HG03558 (cell line): ENCODE results near the gene CD74.
"Not testable (repeated sequence)": the region's sequence is repeated elsewhere in the genome, so short reads cannot be mapped to it uniquely, and the experiment has no call there.

Experiments
- ATAC-seq: cut with Tn5 transposase; IDR thresholded peaks from one replicate; pipeline ENCODE4 v1.9.1; 2021; ENCODE audit warnings: moderate number of reproducible peaks; ENCODE audit not compliant: unreplicated experiment; ENCODE audit errors: extremely low read depth

CD74 gene

DNA sequence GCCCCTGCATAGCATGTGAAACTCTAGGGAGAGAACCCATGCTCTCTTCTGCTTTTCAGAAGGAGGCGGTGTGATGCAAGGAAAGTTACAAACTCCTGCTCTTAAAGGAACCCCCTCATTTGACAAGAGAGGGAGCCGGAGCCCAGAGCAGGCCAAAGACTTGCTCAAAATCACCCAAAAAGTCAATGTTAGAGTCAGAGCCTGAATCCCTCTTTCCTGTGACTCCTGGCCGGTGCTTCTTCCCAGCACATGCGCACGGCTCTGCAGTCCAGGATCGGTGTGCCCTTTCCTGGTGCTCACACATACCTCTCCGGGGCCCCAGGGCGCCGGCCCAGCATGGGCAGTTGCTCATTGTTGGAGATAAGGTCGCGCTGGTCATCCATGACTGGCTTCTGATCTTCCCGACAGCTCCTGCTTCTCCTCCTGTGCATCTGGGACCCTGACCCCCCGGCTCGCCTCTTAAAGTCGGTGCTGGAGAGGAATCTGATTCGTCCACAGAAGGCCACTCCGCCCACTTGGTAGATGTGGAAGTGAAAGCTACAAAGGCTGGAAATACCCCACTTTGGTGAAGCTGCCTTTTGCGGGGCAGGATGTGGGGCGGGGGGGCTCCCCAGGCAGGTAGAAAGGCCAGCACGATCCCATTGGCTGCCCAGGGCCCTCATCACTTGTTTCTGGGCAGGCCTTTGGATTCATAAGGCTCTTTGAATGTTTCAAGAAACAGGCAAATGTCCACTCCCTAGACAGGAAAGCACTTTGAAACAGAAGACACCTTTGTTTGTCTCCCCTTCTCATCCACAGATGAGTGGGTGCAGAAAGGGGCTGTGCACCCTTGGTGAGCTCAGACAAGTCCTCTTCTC, at the start of gene CD74:
TSS of gene CD74 (minus strand) at position 592 of the 857 bp plus-strand sequence. CDS start at position 431, 161 bp downstream.
- ATAC-seq: peak; percentile 48

DNA sequence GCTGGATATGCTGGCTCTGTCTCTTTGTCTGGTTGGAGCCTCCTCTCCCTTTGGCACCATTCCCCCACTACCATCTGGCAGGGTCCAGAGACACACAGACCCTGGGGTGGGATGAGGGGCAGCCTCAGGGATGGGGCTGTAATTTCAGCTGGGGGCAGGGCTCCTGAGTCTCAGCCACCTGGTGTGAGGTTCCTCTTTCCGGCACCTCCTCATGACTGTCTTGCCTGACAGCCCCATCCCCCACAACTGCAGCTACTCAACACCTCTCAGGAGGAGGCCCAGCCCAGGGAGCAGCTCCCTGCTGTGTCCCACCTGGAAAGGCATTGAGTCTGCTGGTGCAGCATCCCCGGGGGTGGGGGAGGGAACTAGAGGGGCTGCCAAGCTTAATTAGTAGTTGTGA, 48.5 kb upstream of the CD74 start:
- ATAC-seq: peak; percentile 54

GRCh38 chr5:150460781-150461180, 48.1 kb upstream of the CD74 start:
- ATAC-seq: no peak

GRCh38 chr5:150458802-150459557, 46.3 kb upstream of the CD74 start:
- no peak for ATAC-seq

DNA sequence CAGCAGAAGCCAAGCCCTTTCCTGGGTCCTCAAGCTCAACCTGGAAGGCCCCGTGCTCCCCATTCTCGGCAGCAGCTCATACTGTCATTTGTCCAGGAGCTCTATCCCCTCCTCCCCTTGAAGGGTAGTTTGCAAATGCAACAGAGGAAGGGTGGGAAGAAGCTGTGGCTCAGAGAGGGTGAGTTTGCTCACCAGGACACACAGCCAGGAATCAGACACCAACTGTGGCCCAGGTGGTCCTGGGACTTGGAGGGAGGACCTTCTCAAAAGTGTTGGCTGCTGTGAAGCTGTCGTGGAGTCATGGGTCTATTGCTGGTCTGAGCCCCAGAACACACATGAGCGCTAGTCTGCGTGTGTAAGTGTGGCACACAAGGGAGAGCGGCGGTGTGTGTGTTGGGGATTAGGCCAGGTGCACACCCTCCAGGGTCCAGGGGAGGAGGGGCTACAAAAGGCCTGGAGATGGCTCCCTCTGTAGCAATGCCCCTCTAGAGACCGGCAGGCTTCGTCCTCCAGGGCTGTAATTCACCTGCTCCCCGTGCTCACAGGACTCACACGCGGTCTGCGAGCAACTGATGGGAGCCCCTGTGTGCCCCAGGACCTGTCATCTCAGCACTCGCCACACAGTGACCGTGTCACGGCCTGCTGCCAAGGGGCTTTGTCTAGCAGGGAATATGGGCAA, 45.0 kb upstream of the CD74 start:
- ATAC-seq: no peak

GRCh38 chr5:150457121-150457520, 44.4 kb upstream of the CD74 start:
- ATAC-seq: no peak

GRCh38 chr5:150454492-150455229, 42.0 kb upstream of the CD74 start:
- ATAC-seq: no peak

GRCh38 chr5:150454027-150454426, 41.3 kb upstream of the CD74 start:
- ATAC-seq: not testable (repeated sequence)

- no peak for ATAC-seq
Observed at GRCh38 chr5:150452914-150453313, 40.2 kb upstream of the CD74 start.

- ATAC-seq: no peak
Observed at GRCh38 chr5:150451594-150451993, 38.9 kb upstream of the CD74 start.

- ATAC-seq: peak; percentile 66
Observed at GRCh38 chr5:150449517-150450339, 37.0 kb upstream of the CD74 start, which contains the start of gene RPS14. Gene RPS14 (minus strand): TSS chr5:150449739. CDS start chr5:150447733, 2,006 bp downstream.

GRCh38 chr5:150448952-150449516, 36.3 kb upstream of the CD74 start:
- peak; percentile 13 for ATAC-seq

GRCh38 chr5:150448334-150448733, 35.6 kb upstream of the CD74 start:
- ATAC-seq: no peak

DNA sequence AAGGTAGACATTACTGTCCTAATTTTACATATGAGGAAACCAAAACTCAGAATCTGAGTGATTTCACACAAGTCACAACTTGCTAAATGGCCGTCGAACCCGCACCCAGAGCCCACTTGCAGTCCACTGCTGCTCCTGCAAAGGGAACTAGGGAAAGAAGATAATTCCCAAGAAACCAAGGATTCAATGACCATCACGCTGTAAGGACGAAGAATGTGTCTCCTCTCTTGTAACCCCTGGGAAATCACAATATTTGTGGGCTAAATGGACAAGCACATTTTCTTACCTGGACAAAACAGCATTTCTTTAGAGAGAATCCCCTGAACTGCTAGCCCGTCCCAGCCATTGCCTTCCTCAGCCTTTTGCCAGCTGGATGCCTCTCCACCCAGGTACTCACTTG, 34.5 kb upstream of the CD74 start:
- no peak for ATAC-seq

DNA sequence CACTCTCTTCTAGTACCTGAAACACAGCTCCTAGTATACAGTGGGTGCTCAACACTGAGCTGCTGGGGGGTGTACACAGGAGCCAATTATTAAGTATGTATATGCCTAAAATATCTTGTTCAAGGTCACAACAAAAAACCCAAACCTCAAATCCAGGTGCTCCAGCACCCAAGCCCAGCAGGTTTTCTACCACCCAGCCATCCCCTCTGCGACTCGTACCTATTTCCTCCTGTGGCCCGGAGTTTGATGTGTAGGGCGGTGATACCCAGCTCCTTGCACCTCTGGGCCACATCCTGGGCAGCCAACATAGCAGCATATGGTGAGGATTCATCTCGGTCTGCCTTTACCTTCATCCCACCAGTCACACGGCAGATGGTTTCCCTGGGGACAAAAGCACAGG, 33.9 kb upstream of the CD74 start:
- ATAC-seq: no peak

DNA sequence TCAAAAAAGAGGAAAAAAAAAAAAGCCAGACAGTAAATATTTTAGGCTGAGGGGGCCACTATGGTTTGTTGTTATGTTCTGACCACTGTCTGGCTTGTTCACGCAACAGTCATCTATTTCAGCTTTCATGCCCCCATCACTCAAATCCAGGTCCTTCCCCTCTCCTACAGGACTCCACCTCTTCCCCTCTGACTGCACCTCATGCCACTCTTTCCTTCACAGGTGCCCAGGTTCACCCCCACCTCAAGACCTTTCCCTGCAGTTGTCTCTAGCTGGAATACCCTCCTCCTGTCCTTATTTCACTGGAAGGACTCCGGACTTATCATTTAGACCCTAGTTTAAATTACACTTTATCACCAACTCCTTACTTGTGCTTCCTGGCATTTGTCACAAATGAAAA, 33.4 kb upstream of the CD74 start:
- ATAC-seq: no peak

GRCh38 chr5:150444770-150445169, 32.1 kb upstream of the CD74 start:
- no peak for ATAC-seq

GRCh38 chr5:150443242-150444075, 30.7 kb upstream of the CD74 start:
- no peak for ATAC-seq
